Mesenchymal stem cell (in vitro differentiated cells and primary cell): ENCODE measurements around the gene EFCAB6.

Experiments used
- DNase-seq: peaks from one replicate; pipeline ENCODE4 v3.0.0-alpha.2; 2013
- H2AFZ ChIP-seq: one replicate; pipeline ENCODE4 v1.6.1; 2013; ENCODE audit warnings: low read depth, mild to moderate bottlenecking, control low read depth, inconsistent platforms, low read length, moderate library complexity
- H2AK5ac ChIP-seq: 2 replicates; pipeline ENCODE4 v1.6.1; 2013; ENCODE audit warnings: low read length, moderate library complexity, mild to moderate bottlenecking, inconsistent platforms; ENCODE audit not compliant: severe bottlenecking
- H2BK120ac ChIP-seq: one replicate; pipeline ENCODE4 v1.6.1; 2013; ENCODE audit warnings: low read depth, mild to moderate bottlenecking, inconsistent platforms, low read length, moderate library complexity
- H2BK12ac ChIP-seq, 2 experiments: one replicate each; pipeline ENCODE4 v1.6.1; 2013; ENCODE audit warnings: inconsistent platforms in 2 of 2, low read length in 2 of 2, mild to moderate bottlenecking in 2 of 2, moderate library complexity in 2 of 2, control low read depth in 1 of 2
- H2BK15ac ChIP-seq: one replicate; pipeline ENCODE4 v1.6.1; 2013; ENCODE audit warnings: mild to moderate bottlenecking, low read depth, inconsistent platforms; ENCODE audit not compliant: poor library complexity, severe bottlenecking
- H2BK5ac ChIP-seq: 2 replicates; pipeline ENCODE4 v1.6.1; 2013; ENCODE audit warnings: low read depth, mild to moderate bottlenecking, low read length, control low read depth, inconsistent platforms; ENCODE audit not compliant: poor library complexity, severe bottlenecking
- H3K14ac ChIP-seq, 2 experiments: one replicate each; pipeline ENCODE4 v1.6.1; 2013; ENCODE audit warnings: inconsistent platforms in 2 of 2, low read length in 2 of 2, control low read depth in 1 of 2, mild to moderate bottlenecking in 1 of 2, moderate library complexity in 1 of 2
- H3K18ac ChIP-seq, 2 experiments: one replicate each; pipeline ENCODE4 v1.6.1; 2013; ENCODE audit warnings: inconsistent platforms in 2 of 2, low read length in 2 of 2, control low read depth in 1 of 2, low read depth in 1 of 2, mild to moderate bottlenecking in 1 of 2
- H3K23ac ChIP-seq, 2 experiments: one replicate each; pipeline ENCODE4 v1.6.1; 2013; ENCODE audit warnings: inconsistent platforms in 2 of 2, low read length in 2 of 2, mild to moderate bottlenecking in 2 of 2, moderate library complexity in 2 of 2, control low read depth in 1 of 2
- H3K27ac ChIP-seq: 2 replicates; pipeline ENCODE4 v1.5.1; 2013; ENCODE audit warnings: mild to moderate bottlenecking, moderate library complexity, low read length, control low read depth, inconsistent platforms; ENCODE audit not compliant: poor library complexity, severe bottlenecking
- H3K27me3 ChIP-seq, 2 experiments: 2 replicates each; pipeline versions ENCODE4 v1.6.1 to v1.7.0; 2013; ENCODE audit warnings: low read length in 2 of 2, mild to moderate bottlenecking in 2 of 2, moderate library complexity in 2 of 2, control low read depth in 1 of 2, inconsistent platforms in 1 of 2; ENCODE audit not compliant: control insufficient read depth in 1 of 2, insufficient read depth in 1 of 2
- H3K36me3 ChIP-seq, 2 experiments: 2 replicates each; pipeline versions ENCODE4 v1.6.1 to v1.7.0; 2013; ENCODE audit warnings: low read length in 2 of 2, control low read depth in 1 of 2, inconsistent platforms in 1 of 2, low read depth in 1 of 2, mild to moderate bottlenecking in 1 of 2; ENCODE audit not compliant: insufficient read depth in 2 of 2, control insufficient read depth in 1 of 2
- H3K4ac ChIP-seq, 2 experiments: one replicate each; pipeline ENCODE4 v1.6.1; 2013; ENCODE audit warnings: inconsistent platforms in 2 of 2, low read length in 2 of 2, mild to moderate bottlenecking in 2 of 2, moderate library complexity in 2 of 2, control low read depth in 1 of 2, low read depth in 1 of 2
- H3K4me1 ChIP-seq: 2 replicates; pipeline ENCODE4 v1.6.1; 2013; ENCODE audit warnings: low read depth, low read length, control low read depth; ENCODE audit not compliant: control insufficient read depth, insufficient read depth
- H3K4me2 ChIP-seq: 2 replicates; pipeline ENCODE4 v1.6.1; 2013; ENCODE audit warnings: low read length, mild to moderate bottlenecking, inconsistent platforms; ENCODE audit not compliant: poor library complexity, severe bottlenecking
- H3K4me3 ChIP-seq, 2 experiments: 2 replicates each; pipeline versions ENCODE4 v1.5.1 to v1.7.0; 2013; ENCODE audit warnings: low read length in 2 of 2, mild to moderate bottlenecking in 2 of 2, control low read depth in 1 of 2, low read depth in 1 of 2; ENCODE audit not compliant: insufficient read depth in 1 of 2
- H3K79me1 ChIP-seq: replicated peaks from 2 replicates; pipeline ENCODE4 v1.6.1; 2013; ENCODE audit warnings: mild to moderate bottlenecking, control low read depth, low read length, inconsistent platforms; ENCODE audit not compliant: poor library complexity, severe bottlenecking
- H3K9ac ChIP-seq: 2 replicates; pipeline ENCODE4 v1.7.0; 2013; ENCODE audit warnings: mild to moderate bottlenecking, low read length, moderate library complexity
- H3K9me3 ChIP-seq: 2 replicates; pipeline ENCODE4 v1.7.0; 2013; ENCODE audit warnings: mild to moderate bottlenecking, low read length; ENCODE audit not compliant: control insufficient read depth
- H4K8ac ChIP-seq: one replicate; pipeline ENCODE4 v1.6.1; 2013; ENCODE audit warnings: inconsistent platforms, mild to moderate bottlenecking, low read length, moderate library complexity
- H4K91ac ChIP-seq: one replicate; pipeline ENCODE4 v1.6.1; 2013; ENCODE audit warnings: mild to moderate bottlenecking, low read length, inconsistent platforms
- WGBS: methylation state at CpG from one replicate; pipeline ENCODE4 v1.1.7; 2013; ENCODE audit warnings: mixed read lengths; 5-methylcytosine and 5-hydroxymethylcytosine counted together

Gene EFCAB6

DNA sequence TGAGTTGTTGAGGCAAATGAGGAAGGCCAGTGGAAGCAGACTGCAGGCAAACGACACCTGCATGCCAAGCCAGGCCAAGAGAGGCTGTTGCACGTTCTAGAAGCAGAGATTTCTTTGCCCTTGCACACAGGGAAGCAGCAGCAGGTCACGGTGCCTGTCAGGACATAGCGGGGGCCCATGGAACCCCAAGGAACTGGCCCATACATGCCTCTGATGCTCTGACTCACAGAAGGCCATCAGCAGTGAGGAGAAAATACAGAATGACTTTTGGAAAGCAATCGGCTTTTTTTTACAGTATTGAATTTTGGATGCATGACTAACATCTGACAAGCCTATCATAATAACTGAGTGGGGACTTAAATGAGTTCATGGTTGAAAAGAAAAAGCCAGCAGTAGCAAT lies 276.4 kb downstream of the EFCAB6 start:
- Histone ChIP-seq H4K91ac (no peak overlapping the region), H3K9ac (no peak overlapping the region), H3K79me1 (no peaks in the 10 kb centered on the region), H3K4ac (no peak overlapping the region), H2BK12ac (no peak overlapping the region), H2BK120ac (no peak overlapping the region), H2BK15ac (no peak overlapping the region), H3K4me2 (no peak overlapping the region), H3K36me3 (no peaks in the 10 kb centered on the region), H3K23ac (no peak overlapping the region), H3K27me3 (no peaks in the 10 kb centered on the region), H3K9me3 (no peaks in the 10 kb centered on the region), H4K8ac (no peak overlapping the region), H3K4me3 (no peak overlapping the region), H3K4me1 (no peaks in the 10 kb centered on the region), H3K18ac (no peak overlapping the region), H3K14ac (no peak overlapping the region), H3K27ac (no peak overlapping the region), H2BK5ac (no peak overlapping the region), H2AFZ (no peak overlapping the region), H2AK5ac (no peak overlapping the region)
- WGBS = 61% methylated on average over 5 of the region's 5 CpGs
- no peak for DNase-seq

DNA sequence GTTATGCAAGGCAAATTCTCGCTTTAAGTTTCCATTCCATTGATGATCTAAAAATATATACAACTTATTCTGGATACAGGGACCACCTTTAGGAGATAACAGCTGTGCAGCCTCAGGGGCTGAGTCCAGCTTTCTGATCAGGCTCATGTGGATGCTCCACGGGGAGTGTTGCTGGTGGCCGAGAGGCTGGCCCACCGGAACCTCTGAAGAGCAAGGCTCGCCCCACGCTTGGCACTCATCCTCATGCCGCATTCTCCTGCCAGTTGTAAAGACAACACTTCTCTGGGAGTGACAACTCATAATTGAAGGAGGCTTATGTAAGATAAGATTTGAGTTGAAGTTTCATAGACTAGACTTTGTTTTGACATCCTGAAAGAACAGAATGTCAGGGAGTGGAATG lies 276.8 kb downstream of the EFCAB6 start:
- H3K9ac ChIP-seq = no peak overlapping the region
- no peaks in the 10 kb centered on the region for H3K4me1 ChIP-seq
- no peak overlapping the region for H2BK12ac ChIP-seq
- H4K8ac ChIP-seq = no peak overlapping the region
- no peak overlapping the region for H2BK120ac ChIP-seq
- H3K27ac ChIP-seq = no peak overlapping the region
- no peak overlapping the region for H3K14ac ChIP-seq
- no peak overlapping the region for H3K23ac ChIP-seq
- H3K27me3 ChIP-seq = no peaks in the 10 kb centered on the region
- no peak for DNase-seq
- H2BK15ac ChIP-seq = no peak overlapping the region
- H3K36me3 ChIP-seq = no peaks in the 10 kb centered on the region
- H3K9me3 ChIP-seq = no peaks in the 10 kb centered on the region
- H3K18ac ChIP-seq = no peak overlapping the region
- H3K4me3 ChIP-seq = no peak overlapping the region
- H2AK5ac ChIP-seq = no peak overlapping the region
- no peak overlapping the region for H3K4ac ChIP-seq
- H2AFZ ChIP-seq = no peak overlapping the region
- H4K91ac ChIP-seq = no peak overlapping the region
- no peak overlapping the region for H2BK5ac ChIP-seq
- 90% methylated on average over 7 of the region's 7 CpGs for WGBS
- H3K4me2 ChIP-seq = no peak overlapping the region
- H3K79me1 ChIP-seq = no peaks in the 10 kb centered on the region

DNA sequence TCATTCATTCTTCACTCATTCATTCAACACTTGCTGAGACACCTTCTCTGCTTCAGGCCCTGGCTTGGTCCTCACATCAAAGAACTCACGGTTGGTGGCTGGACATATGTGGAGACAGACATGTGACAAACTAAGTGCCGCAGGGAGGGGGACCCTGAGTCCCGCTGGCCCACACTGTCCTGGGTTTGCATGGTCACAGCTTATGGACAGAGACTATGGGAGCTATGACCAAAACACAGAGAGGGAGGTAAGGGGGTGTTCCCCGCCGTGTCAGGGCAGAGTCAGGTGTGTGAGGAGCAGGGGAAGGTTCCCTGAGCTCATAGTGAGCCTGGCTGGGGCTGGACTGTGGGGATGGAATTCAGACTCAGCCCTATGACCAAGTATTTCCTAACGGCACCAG lies 277.2 kb downstream of the EFCAB6 start:
- no peak overlapping the region for H4K91ac ChIP-seq
- H3K27me3 ChIP-seq = no peaks in the 10 kb centered on the region
- H2AK5ac ChIP-seq = no peak overlapping the region
- H2BK15ac ChIP-seq = no peak overlapping the region
- H2BK12ac ChIP-seq = no peak overlapping the region
- no peak overlapping the region for H2BK120ac ChIP-seq
- no peak overlapping the region for H2AFZ ChIP-seq
- no peak overlapping the region for H3K18ac ChIP-seq
- no peak overlapping the region for H3K27ac ChIP-seq
- DNase-seq = no peak
- H3K23ac ChIP-seq = no peak overlapping the region
- peaks cover under 1% of the 10 kb centered on the region for H3K9me3 ChIP-seq
- no peak overlapping the region for H3K4me2 ChIP-seq
- H3K36me3 ChIP-seq = no peaks in the 10 kb centered on the region
- no peak overlapping the region for H2BK5ac ChIP-seq
- H4K8ac ChIP-seq = no peak overlapping the region
- H3K14ac ChIP-seq = no peak overlapping the region
- no peaks in the 10 kb centered on the region for H3K4me1 ChIP-seq
- H3K9ac ChIP-seq = no peak overlapping the region
- H3K4ac ChIP-seq = no peak overlapping the region
- H3K79me1 ChIP-seq = no peaks in the 10 kb centered on the region
- WGBS = 87% methylated on average over 5 of the region's 6 CpGs
- no peak overlapping the region for H3K4me3 ChIP-seq

DNA sequence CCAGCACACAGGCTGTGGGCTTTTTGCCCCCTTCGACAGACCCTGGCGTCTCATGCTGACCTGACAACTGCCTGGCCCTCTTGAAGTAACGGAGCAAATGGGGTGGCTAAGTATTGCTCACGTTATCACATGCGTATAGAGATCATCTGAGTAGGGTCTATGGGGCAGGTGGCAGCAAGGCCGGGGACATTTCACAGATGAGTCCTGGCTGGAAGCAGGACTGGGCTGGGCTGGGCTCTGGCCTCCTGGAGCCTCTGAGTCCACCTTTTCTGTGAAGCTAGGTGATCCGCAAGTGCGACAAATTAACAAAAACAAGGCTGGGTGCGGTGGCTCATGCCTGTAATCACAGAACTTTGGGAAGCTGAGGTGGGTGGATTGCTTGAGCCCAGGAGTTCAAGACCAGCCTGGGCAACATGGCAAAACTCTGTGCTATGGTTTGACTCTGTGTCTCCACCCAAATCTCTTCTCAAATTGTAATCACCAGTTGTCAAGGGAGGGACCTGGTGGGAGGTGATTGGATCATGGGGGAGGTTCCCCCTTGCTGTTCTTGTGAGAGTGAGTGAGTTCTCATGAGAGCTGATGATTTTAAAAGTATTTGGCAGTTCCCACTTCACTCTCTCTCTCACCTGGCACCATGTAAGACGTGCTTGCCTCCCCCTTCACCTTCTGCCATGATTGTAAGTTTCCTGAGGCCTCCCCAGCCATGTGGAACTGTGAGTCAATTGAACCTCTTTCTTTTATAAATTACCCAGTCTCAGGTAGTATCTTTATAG lies 278.3 kb downstream of the EFCAB6 start:
- Histone ChIP-seq H4K8ac (no peak overlapping the region), H2BK120ac (no peak overlapping the region), H2BK5ac (no peak overlapping the region), H2BK12ac (no peak overlapping the region), H2BK15ac (no peak overlapping the region), H3K9me3 (peaks cover 6% of the 10 kb centered on the region), H3K4me3 (no peak overlapping the region), H3K18ac (no peak overlapping the region), H3K4me2 (no peak overlapping the region), H3K4ac (no peak overlapping the region), H2AFZ (no peak overlapping the region), H3K27me3 (no peaks in the 10 kb centered on the region), H3K9ac (no peak overlapping the region), H3K27ac (no peak overlapping the region), H2AK5ac (no peak overlapping the region), H3K14ac (no peak overlapping the region), H3K36me3 (no peaks in the 10 kb centered on the region), H3K23ac (no peak overlapping the region), H3K79me1 (no peaks in the 10 kb centered on the region), H4K91ac (no peak overlapping the region), H3K4me1 (no peaks in the 10 kb centered on the region)
- WGBS = 76% methylated on average over 10 of the region's 10 CpGs
- no peak for DNase-seq
